Measurements from ENCODE around the gene RIN3. TPM values are rescaled to one million over a fixed set of nuclear protein-coding genes. Genes with fewer than 3 reads are reported as not detected.

The RIN3 gene, protein sequence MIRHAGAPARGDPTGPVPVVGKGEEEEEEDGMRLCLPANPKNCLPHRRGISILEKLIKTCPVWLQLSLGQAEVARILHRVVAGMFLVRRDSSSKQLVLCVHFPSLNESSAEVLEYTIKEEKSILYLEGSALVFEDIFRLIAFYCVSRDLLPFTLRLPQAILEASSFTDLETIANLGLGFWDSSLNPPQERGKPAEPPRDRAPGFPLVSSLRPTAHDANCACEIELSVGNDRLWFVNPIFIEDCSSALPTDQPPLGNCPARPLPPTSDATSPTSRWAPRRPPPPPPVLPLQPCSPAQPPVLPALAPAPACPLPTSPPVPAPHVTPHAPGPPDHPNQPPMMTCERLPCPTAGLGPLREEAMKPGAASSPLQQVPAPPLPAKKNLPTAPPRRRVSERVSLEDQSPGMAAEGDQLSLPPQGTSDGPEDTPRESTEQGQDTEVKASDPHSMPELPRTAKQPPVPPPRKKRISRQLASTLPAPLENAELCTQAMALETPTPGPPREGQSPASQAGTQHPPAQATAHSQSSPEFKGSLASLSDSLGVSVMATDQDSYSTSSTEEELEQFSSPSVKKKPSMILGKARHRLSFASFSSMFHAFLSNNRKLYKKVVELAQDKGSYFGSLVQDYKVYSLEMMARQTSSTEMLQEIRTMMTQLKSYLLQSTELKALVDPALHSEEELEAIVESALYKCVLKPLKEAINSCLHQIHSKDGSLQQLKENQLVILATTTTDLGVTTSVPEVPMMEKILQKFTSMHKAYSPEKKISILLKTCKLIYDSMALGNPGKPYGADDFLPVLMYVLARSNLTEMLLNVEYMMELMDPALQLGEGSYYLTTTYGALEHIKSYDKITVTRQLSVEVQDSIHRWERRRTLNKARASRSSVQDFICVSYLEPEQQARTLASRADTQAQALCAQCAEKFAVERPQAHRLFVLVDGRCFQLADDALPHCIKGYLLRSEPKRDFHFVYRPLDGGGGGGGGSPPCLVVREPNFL
- polyA plus RNA-seq, result 15.6 TPM
- long read RNA-seq, donor 1, result 0 reads
- long read RNA-seq, donor 2, transcript RIN3-201 (10 exons, 3,859 nt), result major isoform, 5 of 926 reads
- long read RNA-seq, donor 2, partial matches to known transcripts, result 526 of 926 reads
- long read RNA-seq, donor 2, other reads (novel, unspliced or antisense), result 395 of 926 reads
- long read RNA-seq, donor 3, result 0 reads
- long read RNA-seq, donor 4, result 0 reads
- long read RNA-seq, donor 5, full-length matches to known transcripts, result 1 of 1 reads
- long read RNA-seq, donor 5, partial matches to known transcripts, result 0 of 1 reads
- long read RNA-seq, donor 5, other reads (novel, unspliced or antisense), result 0 of 1 reads
- long read RNA-seq, donor 6, partial matches to known transcripts, result 332 of 727 reads
- long read RNA-seq, donor 6, other reads (novel, unspliced or antisense), result 394 of 727 reads
- long read RNA-seq, donor 7, result 0 reads
- long read RNA-seq, donor 8, partial matches to known transcripts, result 8 of 8 reads
- long read RNA-seq, donor 8, other reads (novel, unspliced or antisense), result 0 of 8 reads
- long read RNA-seq, donor 9, result 0 reads
- long read RNA-seq, donor 10, partial matches to known transcripts, result 180 of 426 reads
- long read RNA-seq, donor 10, other reads (novel, unspliced or antisense), result 243 of 426 reads
- long read RNA-seq, donor 11, partial matches to known transcripts, result 229 of 513 reads
- long read RNA-seq, donor 11, other reads (novel, unspliced or antisense), result 283 of 513 reads

DNA sequence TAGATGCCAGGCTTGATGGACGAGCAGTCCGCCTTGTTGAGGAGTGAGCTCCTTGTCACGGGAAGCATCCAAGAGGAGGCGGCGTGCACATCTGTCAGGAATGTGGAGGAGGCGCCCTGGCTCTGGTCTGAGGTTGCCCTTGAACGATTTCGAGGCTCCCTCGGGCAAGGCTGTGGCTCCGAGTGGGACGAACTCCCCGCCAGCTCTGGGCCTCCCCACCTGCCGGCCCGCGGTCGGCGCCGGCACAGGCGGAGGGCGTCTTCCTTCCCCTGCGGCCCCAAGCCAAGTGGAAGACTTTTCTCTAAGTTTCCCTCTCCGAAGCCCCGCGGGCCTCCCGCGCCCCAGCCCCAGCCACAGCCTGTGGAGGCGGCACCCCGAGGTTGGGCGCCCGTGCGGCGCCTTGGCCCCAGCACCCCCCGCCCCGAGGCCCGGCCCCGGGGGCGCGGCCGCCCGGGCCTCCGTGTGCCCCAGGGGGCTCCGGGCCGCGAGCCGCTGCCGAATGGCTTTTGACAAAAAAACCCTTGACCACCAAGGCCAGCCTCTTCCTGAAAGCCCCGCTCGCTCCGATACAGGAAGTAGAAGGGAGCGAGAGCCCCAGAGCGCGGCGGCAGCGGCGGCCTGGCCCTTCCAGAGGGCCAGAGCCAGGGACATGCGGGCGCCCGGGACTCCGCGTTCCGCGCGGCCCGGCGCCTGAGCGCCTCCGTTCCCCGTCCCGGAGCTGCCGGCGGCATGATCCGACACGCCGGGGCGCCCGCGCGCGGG is at the start of gene RIN3:
Gene RIN3 (plus strand): TSS at position 578 of the 762 bp plus-strand sequence. CDS start 152 bp downstream, at position 730.
- WGBS (ENCODE audit: insufficient coverage, low lambda C conversion rate), result no CpG with 5 or more reads among the region's 79 CpGs
- Histone ChIP-seq H3K27me3 (ENCODE audit: control insufficient read depth, insufficient read depth, low read length) (no peaks in the 10 kb centered on the region), H3K27ac (ENCODE audit: low read length) (peak within 1 kb of the TSS; percentile 33), H3K36me3 (ENCODE audit: control insufficient read depth, insufficient read depth, low read length) (no peaks in the 10 kb centered on the region), H3K4me1 (ENCODE audit: control insufficient read depth, insufficient read depth, low read length) (peaks cover 7% of the 10 kb centered on the region), H3K9me3 (ENCODE audit: control insufficient read depth, low read depth, low read length) (peaks cover 3% of the 10 kb centered on the region), H3K4me3 (ENCODE audit: low read length) (peak within 1 kb of the TSS; percentile 74)
- DNase-seq, result peak; percentile 29 to 74

DNA sequence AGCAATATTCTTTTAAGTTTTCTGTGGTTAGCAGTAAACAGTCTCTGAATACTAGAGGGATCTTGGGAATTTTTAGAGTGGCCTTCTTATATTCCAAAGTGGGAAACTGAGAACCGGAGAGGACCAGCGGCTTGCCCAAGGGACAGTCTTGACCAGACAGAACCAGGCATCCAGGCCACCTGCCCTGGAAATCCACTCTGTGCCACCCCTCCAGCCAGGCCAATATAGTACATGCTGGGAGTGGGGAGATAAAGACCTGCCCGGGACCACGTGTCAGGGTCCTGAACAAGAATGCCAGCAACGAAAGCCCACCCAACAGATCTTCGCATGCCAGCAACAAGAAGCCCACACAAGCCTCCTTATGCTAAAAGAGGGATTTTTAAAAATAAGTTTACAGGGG is 49.4 kb upstream of the RIN3 start:
- no peaks in the 10 kb centered on the region for H3K27me3 ChIP-seq (ENCODE audit: control insufficient read depth, insufficient read depth, low read length)
- H3K27ac ChIP-seq (ENCODE audit: low read length), result no peak overlapping the region
- H3K4me3 ChIP-seq (ENCODE audit: low read length), result no peak overlapping the region
- H3K36me3 ChIP-seq (ENCODE audit: control insufficient read depth, insufficient read depth, low read length), result no peaks in the 10 kb centered on the region
- no peak for DNase-seq
- no CpG with 5 or more reads among the region's 6 CpGs for WGBS (ENCODE audit: insufficient coverage, low lambda C conversion rate)
- H3K9me3 ChIP-seq (ENCODE audit: control insufficient read depth, low read depth, low read length), result no peaks in the 10 kb centered on the region
- no peaks in the 10 kb centered on the region for H3K4me1 ChIP-seq (ENCODE audit: control insufficient read depth, insufficient read depth, low read length)

DNA sequence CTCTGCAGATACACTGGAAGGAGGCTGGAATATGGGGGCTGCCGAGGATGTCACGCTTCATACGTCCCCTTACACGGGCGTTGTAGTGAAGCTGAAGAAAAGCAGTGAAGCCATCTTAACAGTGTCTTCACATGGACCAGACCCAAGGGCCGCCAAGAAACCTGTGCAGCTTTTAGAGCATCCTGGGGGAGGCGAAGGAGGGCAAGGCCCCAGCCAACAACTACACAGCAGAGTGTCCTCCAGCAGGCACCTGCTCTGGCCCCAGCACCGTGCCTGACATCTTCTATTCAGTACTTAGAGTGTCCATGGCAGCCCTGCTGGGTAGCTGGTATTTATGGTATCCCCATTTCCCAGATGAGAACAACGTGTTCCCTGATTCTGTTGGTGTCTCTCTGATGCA is 48.9 kb upstream of the RIN3 start:
- Histone ChIP-seq H3K27ac (ENCODE audit: low read length) (no peak overlapping the region), H3K27me3 (ENCODE audit: control insufficient read depth, insufficient read depth, low read length) (no peaks in the 10 kb centered on the region), H3K36me3 (ENCODE audit: control insufficient read depth, insufficient read depth, low read length) (no peaks in the 10 kb centered on the region), H3K4me1 (ENCODE audit: control insufficient read depth, insufficient read depth, low read length) (no peaks in the 10 kb centered on the region), H3K9me3 (ENCODE audit: control insufficient read depth, low read depth, low read length) (no peaks in the 10 kb centered on the region), H3K4me3 (ENCODE audit: low read length) (no peak overlapping the region)
- DNase-seq, result no peak
- WGBS (ENCODE audit: insufficient coverage, low lambda C conversion rate), result no CpG with 5 or more reads among the region's 9 CpGs

DNA sequence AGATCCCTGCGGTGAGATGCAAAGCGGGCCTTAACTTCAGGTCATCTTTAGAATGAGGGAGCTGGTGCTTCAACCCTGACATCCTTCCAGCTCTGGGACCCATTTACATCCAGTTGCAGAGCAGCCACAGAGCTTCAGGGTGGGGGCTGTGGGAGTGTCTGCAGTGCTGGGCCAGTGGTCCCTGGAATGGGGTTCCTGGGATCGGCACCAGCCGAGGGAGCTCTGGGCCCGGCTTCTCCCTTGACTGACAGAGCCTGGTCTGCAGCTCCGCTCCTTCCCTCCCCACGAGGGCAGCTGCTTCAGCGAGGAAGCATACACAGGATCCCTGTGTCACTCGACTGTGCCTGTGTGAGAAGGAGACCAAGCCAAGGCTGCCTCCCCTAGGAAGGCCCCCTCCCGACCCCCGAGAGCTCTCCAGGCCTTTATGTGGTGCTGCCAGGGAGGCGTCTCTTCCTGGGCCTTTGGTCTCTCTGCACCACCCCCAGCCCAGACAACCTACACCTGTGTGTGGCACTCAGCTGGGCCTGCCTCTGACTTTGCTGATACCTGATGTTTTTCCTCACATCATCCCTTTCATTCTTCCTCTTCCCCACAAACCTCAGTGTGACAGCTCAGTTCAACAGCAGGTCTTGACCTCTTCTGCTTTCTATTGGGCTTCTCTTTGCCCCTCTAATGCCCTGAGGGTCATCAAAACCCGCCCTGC is 48.1 kb upstream of the RIN3 start:
- DNase-seq, result no peak
- Histone ChIP-seq H3K27me3 (ENCODE audit: control insufficient read depth, insufficient read depth, low read length) (no peaks in the 10 kb centered on the region), H3K4me1 (ENCODE audit: control insufficient read depth, insufficient read depth, low read length) (no peaks in the 10 kb centered on the region), H3K27ac (ENCODE audit: low read length) (no peak overlapping the region), H3K4me3 (ENCODE audit: low read length) (no peak overlapping the region), H3K36me3 (ENCODE audit: control insufficient read depth, insufficient read depth, low read length) (no peaks in the 10 kb centered on the region), H3K9me3 (ENCODE audit: control insufficient read depth, low read depth, low read length) (no peaks in the 10 kb centered on the region)
- WGBS (ENCODE audit: insufficient coverage, low lambda C conversion rate), result no CpG with 5 or more reads among the region's 13 CpGs

DNA sequence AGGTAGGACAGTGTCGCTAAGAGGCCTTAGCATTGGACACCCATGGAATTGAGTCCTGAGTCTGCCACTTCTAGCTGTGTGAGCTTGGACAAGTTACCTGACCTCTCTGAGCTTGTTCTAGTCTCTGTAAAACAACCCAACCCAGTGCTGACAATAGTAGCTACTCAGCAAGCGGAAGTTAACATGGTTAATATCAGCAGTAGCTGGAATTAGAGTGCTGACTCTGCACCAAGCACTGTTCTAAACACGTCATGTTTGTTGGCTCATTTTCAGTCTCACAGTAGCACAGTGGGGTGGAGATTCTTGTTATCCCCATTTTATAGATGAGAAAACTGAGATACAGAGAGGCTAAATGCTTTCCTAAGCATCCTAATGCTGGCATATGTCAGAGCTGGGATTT is 47.5 kb upstream of the RIN3 start:
- no peak for DNase-seq
- Histone ChIP-seq H3K4me3 (ENCODE audit: low read length) (no peak overlapping the region), H3K9me3 (ENCODE audit: control insufficient read depth, low read depth, low read length) (no peaks in the 10 kb centered on the region), H3K4me1 (ENCODE audit: control insufficient read depth, insufficient read depth, low read length) (no peaks in the 10 kb centered on the region), H3K27ac (ENCODE audit: low read length) (no peak overlapping the region), H3K27me3 (ENCODE audit: control insufficient read depth, insufficient read depth, low read length) (no peaks in the 10 kb centered on the region), H3K36me3 (ENCODE audit: control insufficient read depth, insufficient read depth, low read length) (no peaks in the 10 kb centered on the region)
- 100% methylated on average over 1 of the region's 3 CpGs for WGBS (ENCODE audit: insufficient coverage, low lambda C conversion rate)

DNA sequence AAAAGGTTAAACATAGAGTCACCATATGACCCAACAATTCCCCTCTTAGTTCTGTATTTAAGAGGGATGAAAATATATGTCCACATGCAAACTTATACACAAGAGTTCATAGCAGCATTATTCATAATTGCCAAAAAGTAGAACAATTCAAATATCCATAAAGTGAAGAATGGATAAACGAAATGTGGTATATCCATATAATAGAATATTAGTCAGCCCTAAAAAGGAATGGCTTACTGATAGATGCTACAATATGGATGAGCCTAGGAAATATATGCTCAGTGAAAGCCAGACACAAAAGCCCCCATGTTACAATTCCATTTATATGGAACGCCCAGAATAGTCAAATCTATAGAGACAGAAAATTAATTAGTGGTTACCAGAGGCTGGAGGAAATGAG is 44.1 kb upstream of the RIN3 start:
- Histone ChIP-seq H3K9me3 (ENCODE audit: control insufficient read depth, low read depth, low read length) (no peaks in the 10 kb centered on the region), H3K4me3 (ENCODE audit: low read length) (no peak overlapping the region), H3K27ac (ENCODE audit: low read length) (no peak overlapping the region), H3K36me3 (ENCODE audit: control insufficient read depth, insufficient read depth, low read length) (no peaks in the 10 kb centered on the region), H3K4me1 (ENCODE audit: control insufficient read depth, insufficient read depth, low read length) (no peaks in the 10 kb centered on the region), H3K27me3 (ENCODE audit: control insufficient read depth, insufficient read depth, low read length) (no peaks in the 10 kb centered on the region)
- DNase-seq, result no peak
- 83% methylated on average over 1 of the region's 2 CpGs for WGBS (ENCODE audit: insufficient coverage, low lambda C conversion rate)

DNA sequence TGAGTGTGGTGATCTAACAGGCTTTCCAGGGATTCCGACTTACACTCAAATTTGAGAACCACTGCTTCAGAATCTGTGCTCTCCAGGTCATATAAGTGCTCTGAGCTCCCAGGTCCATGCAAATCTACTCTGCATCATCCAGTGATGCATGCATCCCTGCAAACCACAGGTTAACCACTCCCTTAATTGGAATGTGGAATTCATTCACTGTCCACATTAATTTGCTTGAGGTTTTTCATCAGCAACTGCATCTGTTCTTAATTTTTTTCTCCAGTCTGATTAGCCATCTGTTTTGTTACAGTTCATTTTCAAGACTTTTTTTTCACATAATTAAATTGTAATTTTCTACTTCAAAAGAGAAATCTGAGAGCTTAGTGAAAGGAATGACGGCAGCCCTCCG is 43.4 kb upstream of the RIN3 start:
- Histone ChIP-seq H3K9me3 (ENCODE audit: control insufficient read depth, low read depth, low read length) (no peaks in the 10 kb centered on the region), H3K4me1 (ENCODE audit: control insufficient read depth, insufficient read depth, low read length) (no peaks in the 10 kb centered on the region), H3K4me3 (ENCODE audit: low read length) (no peak overlapping the region), H3K27ac (ENCODE audit: low read length) (no peak overlapping the region), H3K27me3 (ENCODE audit: control insufficient read depth, insufficient read depth, low read length) (no peaks in the 10 kb centered on the region), H3K36me3 (ENCODE audit: control insufficient read depth, insufficient read depth, low read length) (no peaks in the 10 kb centered on the region)
- no peak for DNase-seq
- WGBS (ENCODE audit: insufficient coverage, low lambda C conversion rate), result no CpG with 5 or more reads among the region's 3 CpGs

DNA sequence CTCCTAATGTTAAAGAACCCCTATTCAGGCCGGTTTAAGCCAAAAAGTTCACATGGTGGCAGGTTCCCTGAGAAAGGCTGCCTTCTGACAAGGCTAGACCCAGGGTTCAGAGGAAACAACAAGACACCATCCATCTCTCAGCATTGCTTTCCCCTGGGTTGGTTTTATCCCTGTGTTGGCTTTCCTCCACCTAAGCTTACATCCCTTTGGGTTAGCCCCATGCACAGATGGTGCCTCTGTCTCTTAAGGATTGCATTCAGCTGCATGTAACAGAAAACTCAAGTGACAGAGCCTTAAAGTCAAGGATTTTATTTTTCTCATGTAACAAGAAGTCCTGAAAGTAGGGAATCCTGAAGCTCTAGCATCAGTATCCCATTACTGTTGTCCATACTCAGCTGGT is 42.8 kb upstream of the RIN3 start:
- WGBS (ENCODE audit: insufficient coverage, low lambda C conversion rate), result no CpG with 5 or more reads among the region's 1 CpG
- Histone ChIP-seq H3K9me3 (ENCODE audit: control insufficient read depth, low read depth, low read length) (no peaks in the 10 kb centered on the region), H3K4me1 (ENCODE audit: control insufficient read depth, insufficient read depth, low read length) (no peaks in the 10 kb centered on the region), H3K36me3 (ENCODE audit: control insufficient read depth, insufficient read depth, low read length) (no peaks in the 10 kb centered on the region), H3K27ac (ENCODE audit: low read length) (no peak overlapping the region), H3K4me3 (ENCODE audit: low read length) (no peak overlapping the region), H3K27me3 (ENCODE audit: control insufficient read depth, insufficient read depth, low read length) (no peaks in the 10 kb centered on the region)
- no peak for DNase-seq

DNA sequence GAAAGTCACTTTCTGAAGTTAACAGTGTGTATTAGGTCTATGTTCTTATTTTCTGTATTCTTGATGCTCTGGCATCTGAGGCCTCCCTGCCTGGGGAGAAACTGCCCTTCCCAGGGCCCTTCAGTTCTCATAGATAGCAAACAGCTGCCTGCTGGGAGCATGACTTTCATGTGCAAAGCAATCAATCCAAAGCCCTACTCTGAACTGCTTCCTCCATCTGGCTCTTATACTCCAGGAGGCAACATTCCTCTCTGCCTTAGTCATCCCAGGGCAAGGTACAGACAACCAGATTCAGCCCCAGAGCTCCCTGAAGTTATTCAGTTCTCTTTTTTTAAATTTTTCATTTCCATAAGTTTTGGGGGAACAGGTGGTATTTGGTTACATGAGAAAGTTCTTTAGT is 41.7 kb upstream of the RIN3 start:
- Histone ChIP-seq H3K27me3 (ENCODE audit: control insufficient read depth, insufficient read depth, low read length) (no peaks in the 10 kb centered on the region), H3K9me3 (ENCODE audit: control insufficient read depth, low read depth, low read length) (no peaks in the 10 kb centered on the region), H3K4me1 (ENCODE audit: control insufficient read depth, insufficient read depth, low read length) (no peaks in the 10 kb centered on the region), H3K4me3 (ENCODE audit: low read length) (no peak overlapping the region), H3K27ac (ENCODE audit: low read length) (no peak overlapping the region), H3K36me3 (ENCODE audit: control insufficient read depth, insufficient read depth, low read length) (no peaks in the 10 kb centered on the region)
- DNase-seq, result peak; percentile 46 to 75
